Chondrocyte (in vitro differentiated cells): ENCODE measurements around the gene TMEM106B. TPM values are rescaled to one million over a fixed set of nuclear protein-coding genes. Genes with fewer than 3 reads are reported as not detected.

Experiments
- DNase-seq: peaks from one replicate; pipeline ENCODE4 v3.0.0; 2021; ENCODE audit warnings: mixed read lengths, low spot score
- H3K27ac Mint-ChIP-seq: one replicate; pipeline ENCODE4 v1.8.0; 2021; ENCODE audit warnings: mild to moderate bottlenecking, moderate library complexity, mixed read lengths; ENCODE audit not compliant: unreplicated experiment
- H3K27me3 Mint-ChIP-seq: 2 replicates; pipeline ENCODE4 v1.8.0; 2021; ENCODE audit warnings: low read depth, mixed read lengths
- H3K36me3 Mint-ChIP-seq: 2 replicates; pipeline ENCODE4 v1.8.0; 2021; ENCODE audit warnings: low read depth, mixed read lengths
- H3K4me1 Mint-ChIP-seq: 2 replicates; pipeline ENCODE4 v1.8.0; 2021; ENCODE audit warnings: low read depth, mild to moderate bottlenecking, mixed read lengths
- H3K4me3 Mint-ChIP-seq: one replicate; pipeline ENCODE4 v1.8.0; 2021; ENCODE audit warnings: mild to moderate bottlenecking, moderate library complexity, mixed read lengths; ENCODE audit not compliant: unreplicated experiment
- H3K9me3 Mint-ChIP-seq: 2 replicates; pipeline ENCODE4 v1.8.0; 2021; ENCODE audit warnings: low read depth, mixed read lengths
- total RNA-seq: library from RNA; stranded (reverse); gene quantifications from 3 replicates; pipeline ENCODE4 v1.2.1, GENCODE V29; 2021
- TF ChIP-seq, protein P1 (sequence below): fragments of 200-600 bp; sonication (generic); IDR thresholded peaks from 2 replicates; pipeline ENCODE4 v1.5.0; 2021; ENCODE audit warnings: antibody characterized with exemption, mild to moderate bottlenecking, moderate library complexity

Gene TMEM106B
- total RNA-seq, 1 donor from 2014 or later: 45.5 TPM

DNA sequence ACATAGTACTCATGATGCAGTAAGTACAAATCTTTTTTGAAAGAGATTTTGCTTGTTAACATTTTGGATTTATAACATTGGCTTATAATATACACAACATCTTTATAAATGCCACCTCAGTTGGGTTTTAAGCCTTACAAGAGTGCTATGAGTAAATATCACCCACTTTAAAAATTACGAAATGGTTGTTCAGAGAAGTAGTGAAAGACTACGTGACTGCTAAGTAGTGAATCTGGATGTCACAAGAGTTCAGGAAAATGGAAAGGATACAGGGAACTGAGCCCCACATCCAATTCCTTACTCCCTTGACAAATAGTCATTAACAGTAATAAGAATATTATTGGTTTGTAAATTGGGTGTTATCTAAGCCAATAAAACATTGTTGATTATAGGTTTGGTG is 20.0 kb downstream of the TMEM106B start:
- TF ChIP-seq, protein P1, sequence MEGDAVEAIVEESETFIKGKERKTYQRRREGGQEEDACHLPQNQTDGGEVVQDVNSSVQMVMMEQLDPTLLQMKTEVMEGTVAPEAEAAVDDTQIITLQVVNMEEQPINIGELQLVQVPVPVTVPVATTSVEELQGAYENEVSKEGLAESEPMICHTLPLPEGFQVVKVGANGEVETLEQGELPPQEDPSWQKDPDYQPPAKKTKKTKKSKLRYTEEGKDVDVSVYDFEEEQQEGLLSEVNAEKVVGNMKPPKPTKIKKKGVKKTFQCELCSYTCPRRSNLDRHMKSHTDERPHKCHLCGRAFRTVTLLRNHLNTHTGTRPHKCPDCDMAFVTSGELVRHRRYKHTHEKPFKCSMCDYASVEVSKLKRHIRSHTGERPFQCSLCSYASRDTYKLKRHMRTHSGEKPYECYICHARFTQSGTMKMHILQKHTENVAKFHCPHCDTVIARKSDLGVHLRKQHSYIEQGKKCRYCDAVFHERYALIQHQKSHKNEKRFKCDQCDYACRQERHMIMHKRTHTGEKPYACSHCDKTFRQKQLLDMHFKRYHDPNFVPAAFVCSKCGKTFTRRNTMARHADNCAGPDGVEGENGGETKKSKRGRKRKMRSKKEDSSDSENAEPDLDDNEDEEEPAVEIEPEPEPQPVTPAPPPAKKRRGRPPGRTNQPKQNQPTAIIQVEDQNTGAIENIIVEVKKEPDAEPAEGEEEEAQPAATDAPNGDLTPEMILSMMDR: no peak

DNA sequence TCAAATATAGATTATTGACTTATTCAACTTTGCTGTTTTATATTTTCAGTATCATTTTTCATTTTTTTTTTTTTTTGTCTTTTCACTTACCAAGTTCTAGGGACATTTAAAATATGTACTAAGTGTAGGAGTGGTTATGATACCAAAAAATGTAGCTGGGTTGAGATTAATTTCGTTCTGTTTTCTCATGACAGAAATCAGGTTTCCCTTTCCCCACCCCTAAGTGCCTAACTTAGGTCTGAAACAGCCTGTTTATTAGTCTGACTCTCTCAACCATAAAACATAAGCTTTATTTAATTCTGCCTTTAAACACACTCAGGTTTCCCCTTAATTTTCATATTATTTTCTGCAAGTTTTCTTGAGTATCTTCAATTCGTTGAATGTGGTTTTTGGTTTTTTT is 22.1 kb downstream of the TMEM106B start:
- Mint-ChIP-seq H3K4me3 (no peak overlapping the region), H3K27ac (no peak overlapping the region), H3K27me3 (no peaks in the 10 kb centered on the region), H3K4me1 (no peaks in the 10 kb centered on the region), H3K36me3 (peaks cover 20% of the 10 kb centered on the region), H3K9me3 (peaks cover 11% of the 10 kb centered on the region)
- DNase-seq: no peak
- TF ChIP-seq, protein P1: no peak

More for the DNA sequence above, 20.0 kb downstream of the TMEM106B start:
- H3K9me3 Mint-ChIP-seq: no peaks in the 10 kb centered on the region
- peaks cover 14% of the 10 kb centered on the region for H3K36me3 Mint-ChIP-seq
- no peaks in the 10 kb centered on the region for H3K27me3 Mint-ChIP-seq
- no peak for DNase-seq
- H3K4me3 Mint-ChIP-seq: no peak overlapping the region
- H3K27ac Mint-ChIP-seq: no peak overlapping the region
- peaks cover 4% of the 10 kb centered on the region for H3K4me1 Mint-ChIP-seq

- H3K4me3 Mint-ChIP-seq: no peak overlapping the region
- TF ChIP-seq, protein P1: no peak
- DNase-seq: no peak
- H3K9me3 Mint-ChIP-seq: peaks cover 19% of the 10 kb centered on the region
- no peak overlapping the region for H3K27ac Mint-ChIP-seq
- no peaks in the 10 kb centered on the region for H3K27me3 Mint-ChIP-seq
- no peaks in the 10 kb centered on the region for H3K4me1 Mint-ChIP-seq
- H3K36me3 Mint-ChIP-seq: peaks cover 30% of the 10 kb centered on the region
These were observed 23.3 kb downstream of the TMEM106B start for GRCh38 chr7:12234334-12234865.

GRCh38 chr7:12235970-12236369 is 24.9 kb downstream of the TMEM106B start:
- TF ChIP-seq, protein P1: no peak
- H3K4me1 Mint-ChIP-seq: no peaks in the 10 kb centered on the region
- H3K27ac Mint-ChIP-seq: no peak overlapping the region
- no peak overlapping the region for H3K4me3 Mint-ChIP-seq
- H3K36me3 Mint-ChIP-seq: peaks cover 30% of the 10 kb centered on the region
- DNase-seq: no peak
- H3K9me3 Mint-ChIP-seq: peaks cover 22% of the 10 kb centered on the region
- H3K27me3 Mint-ChIP-seq: no peaks in the 10 kb centered on the region

- peaks cover 25% of the 10 kb centered on the region for H3K9me3 Mint-ChIP-seq
- H3K36me3 Mint-ChIP-seq: peaks cover 28% of the 10 kb centered on the region
- H3K27ac Mint-ChIP-seq: no peak overlapping the region
- DNase-seq: no peak
- no peaks in the 10 kb centered on the region for H3K27me3 Mint-ChIP-seq
- TF ChIP-seq, protein P1: no peak
- H3K4me3 Mint-ChIP-seq: no peak overlapping the region
- H3K4me1 Mint-ChIP-seq: no peaks in the 10 kb centered on the region
These were observed 25.9 kb downstream of the TMEM106B start for GRCh38 chr7:12237007-12237406.
